Endothelial cell (in vitro differentiated cells): ENCODE results near the gene USP19. TPM values are rescaled to one million over a fixed set of nuclear protein-coding genes. Genes with fewer than 3 reads are reported as not detected.
A peak's percentile ranks its signal among the peaks of the same experiment; 100 is the strongest.

Source experiments
- DNase-seq: peaks from one replicate; pipeline ENCODE4 v3.0.0; 2021; ENCODE audit warnings: low spot score
- H3K27ac Mint-ChIP-seq: one replicate; pipeline ENCODE4 v1.8.0; 2021; ENCODE audit warnings: mixed read lengths, inconsistent platforms; ENCODE audit not compliant: unreplicated experiment
- H3K27me3 Mint-ChIP-seq: one replicate; pipeline ENCODE4 v1.8.0; 2021; ENCODE audit warnings: mild to moderate bottlenecking, moderate library complexity, mixed read lengths, inconsistent platforms; ENCODE audit not compliant: unreplicated experiment
- H3K36me3 Mint-ChIP-seq: one replicate; pipeline ENCODE4 v1.8.0; 2021; ENCODE audit warnings: mild to moderate bottlenecking, low read depth, mixed read lengths, inconsistent platforms; ENCODE audit not compliant: unreplicated experiment
- H3K4me1 Mint-ChIP-seq: one replicate; pipeline ENCODE4 v1.8.0; 2021; ENCODE audit warnings: mild to moderate bottlenecking, mixed read lengths, inconsistent platforms; ENCODE audit not compliant: unreplicated experiment
- H3K4me3 Mint-ChIP-seq: one replicate; pipeline ENCODE4 v1.8.0; 2021; ENCODE audit warnings: mild to moderate bottlenecking, mixed read lengths, inconsistent platforms; ENCODE audit not compliant: unreplicated experiment
- H3K9me3 Mint-ChIP-seq: one replicate; pipeline ENCODE4 v1.8.0; 2021; ENCODE audit warnings: mixed read lengths, inconsistent platforms; ENCODE audit not compliant: unreplicated experiment
- total RNA-seq: library from RNA; stranded (reverse); fragmentation: NEBNext Ultra II Directional; extraction: Animal tissue kit (Norgen Biotek cat#: 25700); gene quantifications from one replicate; pipeline ENCODE4 v1.2.1, GENCODE V29; 2021; ENCODE audit not compliant: unreplicated experiment
- TF ChIP-seq, protein P1 (sequence below): fragments of 200-600 bp; sonication (generic); IDR thresholded peaks from one replicate; pipeline ENCODE4 v1.5.0; 2021; ENCODE audit warnings: antibody characterized with exemption; ENCODE audit not compliant: unreplicated experiment

Gene USP19
- total RNA-seq, 1 donor from 2014 or later = 38.8 TPM

DNA sequence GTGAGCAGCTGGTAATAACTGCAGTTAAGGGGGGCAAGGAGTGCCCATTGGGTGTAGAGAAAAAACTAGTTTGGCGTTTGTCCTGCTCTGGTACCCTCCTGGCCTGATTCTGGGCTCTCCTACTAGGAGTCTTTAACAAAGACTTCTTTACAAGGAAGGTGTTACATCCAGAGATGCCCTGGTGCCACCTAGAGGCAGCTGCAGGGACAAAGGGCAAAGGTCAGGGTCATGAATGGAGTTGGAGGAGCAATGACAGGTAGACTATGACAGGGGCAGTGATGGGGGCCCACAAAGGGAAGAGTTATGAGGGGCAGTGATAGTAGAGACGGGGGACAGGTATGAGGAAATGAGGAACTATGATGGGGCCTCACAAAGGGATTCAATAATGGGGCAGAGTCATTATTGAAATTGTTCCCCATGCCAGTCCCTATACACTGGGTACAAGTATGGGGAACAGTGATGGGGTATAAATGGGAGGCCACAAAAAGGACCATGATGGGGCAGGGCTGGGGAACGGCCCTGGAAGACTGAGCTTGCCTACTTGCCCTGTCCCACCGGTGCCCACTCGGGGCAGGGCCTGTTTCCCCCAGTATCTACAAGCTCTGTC is 37.6 kb upstream of the USP19 start:
- TF ChIP-seq, protein P1, sequence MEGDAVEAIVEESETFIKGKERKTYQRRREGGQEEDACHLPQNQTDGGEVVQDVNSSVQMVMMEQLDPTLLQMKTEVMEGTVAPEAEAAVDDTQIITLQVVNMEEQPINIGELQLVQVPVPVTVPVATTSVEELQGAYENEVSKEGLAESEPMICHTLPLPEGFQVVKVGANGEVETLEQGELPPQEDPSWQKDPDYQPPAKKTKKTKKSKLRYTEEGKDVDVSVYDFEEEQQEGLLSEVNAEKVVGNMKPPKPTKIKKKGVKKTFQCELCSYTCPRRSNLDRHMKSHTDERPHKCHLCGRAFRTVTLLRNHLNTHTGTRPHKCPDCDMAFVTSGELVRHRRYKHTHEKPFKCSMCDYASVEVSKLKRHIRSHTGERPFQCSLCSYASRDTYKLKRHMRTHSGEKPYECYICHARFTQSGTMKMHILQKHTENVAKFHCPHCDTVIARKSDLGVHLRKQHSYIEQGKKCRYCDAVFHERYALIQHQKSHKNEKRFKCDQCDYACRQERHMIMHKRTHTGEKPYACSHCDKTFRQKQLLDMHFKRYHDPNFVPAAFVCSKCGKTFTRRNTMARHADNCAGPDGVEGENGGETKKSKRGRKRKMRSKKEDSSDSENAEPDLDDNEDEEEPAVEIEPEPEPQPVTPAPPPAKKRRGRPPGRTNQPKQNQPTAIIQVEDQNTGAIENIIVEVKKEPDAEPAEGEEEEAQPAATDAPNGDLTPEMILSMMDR = no peak

GRCh38 chr3:49157289-49157688 is 36.7 kb upstream of the USP19 start:
- Mint-ChIP-seq H3K27ac (no peak overlapping the region), H3K36me3 (no peaks in the 10 kb centered on the region), H3K4me1 (no peaks in the 10 kb centered on the region), H3K4me3 (no peak overlapping the region), H3K9me3 (no peaks in the 10 kb centered on the region), H3K27me3 (peaks cover 8% of the 10 kb centered on the region)
- no peak for DNase-seq
- TF ChIP-seq, protein P1 = no peak

More for the DNA sequence above, 37.6 kb upstream of the USP19 start:
- H3K4me3 Mint-ChIP-seq = no peak overlapping the region
- H3K27me3 Mint-ChIP-seq = peaks cover 6% of the 10 kb centered on the region
- no peaks in the 10 kb centered on the region for H3K9me3 Mint-ChIP-seq
- peak; percentile 40 for DNase-seq
- no peak overlapping the region for H3K27ac Mint-ChIP-seq
- no peaks in the 10 kb centered on the region for H3K36me3 Mint-ChIP-seq
- H3K4me1 Mint-ChIP-seq = no peaks in the 10 kb centered on the region

DNA sequence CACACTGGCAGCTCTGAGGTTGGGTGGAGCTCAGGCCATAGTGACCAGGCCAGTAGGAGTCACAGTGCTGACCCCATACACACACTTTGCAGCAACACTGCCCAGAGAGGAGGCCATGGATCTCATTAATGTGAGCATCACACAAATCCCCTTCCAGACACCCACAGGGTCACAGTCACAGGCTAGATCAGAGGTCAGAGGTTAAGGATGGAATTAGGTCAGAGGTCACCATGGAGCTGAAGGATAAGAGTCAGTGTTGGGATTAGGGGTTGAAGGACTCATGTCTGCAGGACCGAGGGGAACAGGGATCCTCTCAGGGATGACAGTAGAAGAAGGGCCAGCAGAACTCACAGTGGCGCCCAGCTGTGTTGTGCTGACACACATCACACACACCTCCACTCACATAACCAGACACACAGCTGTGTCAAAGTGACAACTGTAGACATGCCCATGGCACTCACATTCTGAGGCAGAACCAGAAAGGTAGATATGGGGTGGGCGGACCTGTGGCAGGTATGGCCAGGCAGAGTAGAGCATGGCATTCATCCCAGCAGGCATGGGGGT is 32.8 kb upstream of the USP19 start:
- H3K4me3 Mint-ChIP-seq = no peak overlapping the region
- H3K27me3 Mint-ChIP-seq = peaks cover 9% of the 10 kb centered on the region
- TF ChIP-seq, protein P1 = no peak
- no peaks in the 10 kb centered on the region for H3K9me3 Mint-ChIP-seq
- no peak overlapping the region for H3K27ac Mint-ChIP-seq
- no peak for DNase-seq
- H3K4me1 Mint-ChIP-seq = no peaks in the 10 kb centered on the region
- no peaks in the 10 kb centered on the region for H3K36me3 Mint-ChIP-seq

DNA sequence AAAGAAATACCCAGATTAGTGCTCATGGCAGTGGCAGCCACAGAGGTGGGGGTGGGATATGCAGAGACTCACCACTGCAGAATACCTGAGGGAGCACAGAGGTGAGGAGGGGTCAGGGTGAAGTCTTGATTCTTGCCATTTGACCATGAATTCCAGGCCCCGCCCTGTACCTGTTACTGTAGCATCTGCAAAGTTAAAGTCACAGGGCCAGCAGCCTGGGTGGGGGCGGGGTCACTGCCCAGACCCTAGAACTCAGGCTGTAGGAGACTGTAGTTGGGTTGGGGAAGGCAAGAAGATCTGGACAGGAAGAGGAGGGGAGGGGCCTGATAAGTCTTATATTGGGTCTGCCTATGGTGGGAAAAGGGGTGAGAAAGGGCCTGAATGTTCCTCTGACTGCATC is 31.0 kb upstream of the USP19 start:
- DNase-seq = no peak
- H3K9me3 Mint-ChIP-seq = no peaks in the 10 kb centered on the region
- H3K27me3 Mint-ChIP-seq = peaks cover 9% of the 10 kb centered on the region
- no peak overlapping the region for H3K4me3 Mint-ChIP-seq
- H3K36me3 Mint-ChIP-seq = no peaks in the 10 kb centered on the region
- TF ChIP-seq, protein P1 = no peak
- no peaks in the 10 kb centered on the region for H3K4me1 Mint-ChIP-seq
- H3K27ac Mint-ChIP-seq = no peak overlapping the region

GRCh38 chr3:49148159-49148558 is 27.5 kb upstream of the USP19 start:
- TF ChIP-seq, protein P1 = no peak
- H3K4me1 Mint-ChIP-seq = no peaks in the 10 kb centered on the region
- DNase-seq = no peak
- H3K36me3 Mint-ChIP-seq = no peaks in the 10 kb centered on the region
- H3K27me3 Mint-ChIP-seq = peaks cover 10% of the 10 kb centered on the region
- H3K4me3 Mint-ChIP-seq = no peak overlapping the region
- H3K9me3 Mint-ChIP-seq = no peaks in the 10 kb centered on the region
- H3K27ac Mint-ChIP-seq = no peak overlapping the region
